HT1080 (cell line): ENCODE data around the gene HRAS. TPM values are rescaled to one million over a fixed set of nuclear protein-coding genes. Genes with fewer than 3 reads are reported as not detected.

Experiments used
- DNase-seq: peaks from one replicate; pipeline ENCODE4 v3.0.0-alpha.2; 2015; ENCODE audit warnings: low read depth
- total RNA-seq: library from RNA; depleted of rRNA; stranded (reverse); fragments of >200 nt; shearing (Covaris generic); gene quantifications from 2 replicates; pipeline ENCODE4 v1.2.3, GENCODE V29; 2014

Gene HRAS
- total RNA-seq, 1 experiment from 2014 or later: 89.6 TPM

- no peak for DNase-seq
Measured at GRCh38 chr11:567629-568292, 32.4 kb upstream of the HRAS start.

GRCh38 chr11:567011-567628 is 31.7 kb upstream of the HRAS start:
- DNase-seq: no peak

GRCh38 chr11:565921-566509 is 30.6 kb upstream of the HRAS start:
- DNase-seq: no peak

- DNase-seq: no peak
Measured at GRCh38 chr11:563812-564578, 28.6 kb upstream of the HRAS start.

GRCh38 chr11:563066-563811 is 27.9 kb upstream of the HRAS start:
- no peak for DNase-seq

GRCh38 chr11:562046-562645 is 26.8 kb upstream of the HRAS start:
- no peak for DNase-seq

- DNase-seq: peak; percentile 41
Measured at GRCh38 chr11:561148-562003, 26.0 kb upstream of the HRAS start.

GRCh38 chr11:560305-561147 is 25.1 kb upstream of the HRAS start, which contains the start of the genes LMNTD2 and RASSF7:
Gene LMNTD2, minus strand, starts transcription at chr11:560738. Its CDS starts 22 bp downstream, at chr11:560716.
Gene RASSF7, plus strand, starts transcription at chr11:560970. Its CDS starts 799 bp downstream, at chr11:561769.
- peak; percentile 47 for DNase-seq

- no peak for DNase-seq
Measured at GRCh38 chr11:559712-560304, 24.4 kb upstream of the HRAS start.

- DNase-seq: no peak
Measured at GRCh38 chr11:559020-559620, 23.7 kb upstream of the HRAS start.

GRCh38 chr11:558503-558902 is 23.1 kb upstream of the HRAS start:
- no peak for DNase-seq

- no peak for DNase-seq
Measured at GRCh38 chr11:557328-558132, 22.2 kb upstream of the HRAS start.

GRCh38 chr11:556662-557256 is 21.4 kb upstream of the HRAS start:
- no peak for DNase-seq

- DNase-seq: no peak
Measured at GRCh38 chr11:555780-556661, 20.6 kb upstream of the HRAS start.

GRCh38 chr11:555227-555779 is 19.9 kb upstream of the HRAS start:
- no peak for DNase-seq
